Glutamatergic neuron (in vitro differentiated cells): Measurements from ENCODE around the gene ARPC1A. TPM values are rescaled to one million over a fixed set of nuclear protein-coding genes. Genes with fewer than 3 reads are reported as not detected.

ENCODE experiments used
- DNase-seq: peaks from one replicate; pipeline ENCODE4 v3.0.0; 2022
- H3K27ac Mint-ChIP-seq: one replicate; pipeline ENCODE4 v1.8.0; 2020; ENCODE audit warnings: mild to moderate bottlenecking, mixed read lengths, inconsistent platforms; ENCODE audit not compliant: unreplicated experiment
- H3K27me3 Mint-ChIP-seq: one replicate; pipeline ENCODE4 v1.8.0; 2020; ENCODE audit warnings: mild to moderate bottlenecking, moderate library complexity, mixed read lengths, inconsistent platforms; ENCODE audit not compliant: unreplicated experiment
- H3K36me3 Mint-ChIP-seq: one replicate; pipeline ENCODE4 v1.8.0; 2020; ENCODE audit warnings: mild to moderate bottlenecking, mixed read lengths, inconsistent platforms; ENCODE audit not compliant: unreplicated experiment
- H3K4me1 Mint-ChIP-seq: one replicate; pipeline ENCODE4 v1.8.0; 2020; ENCODE audit warnings: mild to moderate bottlenecking, low read depth, mixed read lengths, inconsistent platforms; ENCODE audit not compliant: unreplicated experiment
- H3K4me3 Mint-ChIP-seq: one replicate; pipeline ENCODE4 v1.8.0; 2020; ENCODE audit warnings: mild to moderate bottlenecking, mixed read lengths, inconsistent platforms; ENCODE audit not compliant: unreplicated experiment
- H3K9me3 Mint-ChIP-seq: one replicate; pipeline ENCODE4 v1.8.0; 2020; ENCODE audit warnings: mild to moderate bottlenecking, moderate library complexity, mixed read lengths, inconsistent platforms; ENCODE audit not compliant: unreplicated experiment
- total RNA-seq: library from RNA; stranded (reverse); fragmentation: NEBNext Ultra II Directional; extraction: Animal tissue kit (Norgen Biotek cat#: 25700); gene quantifications from one replicate; pipeline ENCODE4 v1.2.1, GENCODE V29; 2021; ENCODE audit not compliant: unreplicated experiment
- TF ChIP-seq, protein P1 (sequence below): fragments of 200-600 bp; sonication (generic); IDR thresholded peaks from one replicate; pipeline ENCODE4 v1.5.0; 2021; ENCODE audit not compliant: partially characterized antibody, unreplicated experiment

ARPC1A gene
- total RNA-seq, 1 donor from 2014 or later: 173 TPM

DNA sequence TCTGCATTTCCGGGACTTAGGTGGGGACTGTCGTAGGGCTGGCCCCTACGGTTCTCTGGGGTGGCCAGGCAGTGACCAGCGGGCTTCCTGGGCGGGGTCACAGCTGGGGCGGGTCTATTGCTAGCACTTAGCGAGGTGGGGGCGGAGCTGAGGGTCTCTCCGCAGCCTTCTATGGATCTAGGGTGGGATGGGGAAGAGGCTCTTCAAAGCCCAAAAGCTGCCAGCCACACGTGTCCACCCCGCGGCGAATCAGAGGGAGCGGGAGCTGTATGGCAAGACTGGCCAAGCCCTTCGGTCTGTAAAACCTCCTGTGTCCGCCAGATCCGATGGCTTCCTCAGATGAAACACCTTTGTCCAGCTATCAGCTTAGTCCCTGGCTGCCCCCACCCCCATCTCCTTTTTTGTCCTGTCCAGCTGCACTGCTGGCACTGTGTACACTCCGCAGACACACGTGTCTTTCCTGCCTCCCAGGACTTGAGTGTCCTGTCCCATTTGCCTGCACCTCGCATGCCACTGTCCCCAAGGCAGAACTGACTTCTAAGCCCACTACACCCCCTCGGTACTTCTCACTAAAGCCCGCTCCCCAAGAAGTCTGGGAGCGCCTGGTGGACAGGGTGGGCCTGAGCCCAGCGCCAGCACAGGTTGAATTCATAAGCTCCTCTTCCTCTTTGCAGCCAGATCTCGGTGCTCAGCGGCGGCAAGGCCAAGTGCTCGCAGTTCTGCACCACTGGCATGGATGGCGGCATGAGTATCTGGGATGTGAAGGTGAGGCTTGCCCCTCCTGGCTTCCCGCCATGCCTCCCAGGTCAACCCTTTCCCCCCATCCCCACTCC lies 67.9 kb downstream of the ARPC1A start:
- Mint-ChIP-seq H3K36me3 (no peaks in the 10 kb centered on the region), H3K4me1 (no peaks in the 10 kb centered on the region)
- TF ChIP-seq, protein P1, sequence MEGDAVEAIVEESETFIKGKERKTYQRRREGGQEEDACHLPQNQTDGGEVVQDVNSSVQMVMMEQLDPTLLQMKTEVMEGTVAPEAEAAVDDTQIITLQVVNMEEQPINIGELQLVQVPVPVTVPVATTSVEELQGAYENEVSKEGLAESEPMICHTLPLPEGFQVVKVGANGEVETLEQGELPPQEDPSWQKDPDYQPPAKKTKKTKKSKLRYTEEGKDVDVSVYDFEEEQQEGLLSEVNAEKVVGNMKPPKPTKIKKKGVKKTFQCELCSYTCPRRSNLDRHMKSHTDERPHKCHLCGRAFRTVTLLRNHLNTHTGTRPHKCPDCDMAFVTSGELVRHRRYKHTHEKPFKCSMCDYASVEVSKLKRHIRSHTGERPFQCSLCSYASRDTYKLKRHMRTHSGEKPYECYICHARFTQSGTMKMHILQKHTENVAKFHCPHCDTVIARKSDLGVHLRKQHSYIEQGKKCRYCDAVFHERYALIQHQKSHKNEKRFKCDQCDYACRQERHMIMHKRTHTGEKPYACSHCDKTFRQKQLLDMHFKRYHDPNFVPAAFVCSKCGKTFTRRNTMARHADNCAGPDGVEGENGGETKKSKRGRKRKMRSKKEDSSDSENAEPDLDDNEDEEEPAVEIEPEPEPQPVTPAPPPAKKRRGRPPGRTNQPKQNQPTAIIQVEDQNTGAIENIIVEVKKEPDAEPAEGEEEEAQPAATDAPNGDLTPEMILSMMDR: no peak

DNA sequence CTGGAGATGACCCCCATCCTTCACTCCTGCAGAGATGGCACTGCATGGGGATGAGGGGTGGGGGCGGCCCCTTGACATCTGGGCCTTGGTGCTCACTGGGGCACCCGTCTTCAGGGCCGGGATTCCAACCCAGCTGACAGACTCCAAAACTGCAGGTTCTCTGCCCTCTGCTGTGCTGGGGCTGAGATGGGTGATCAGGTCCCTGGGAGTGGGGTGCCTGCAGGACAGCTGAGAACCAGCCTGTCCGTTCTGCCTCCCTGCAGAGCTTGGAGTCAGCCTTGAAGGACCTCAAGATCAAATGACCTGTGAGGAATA lies 68.4 kb downstream of the ARPC1A start:
- no peak for DNase-seq
- H3K36me3 Mint-ChIP-seq: no peaks in the 10 kb centered on the region

More for the DNA sequence above, 67.9 kb downstream of the ARPC1A start:
- Mint-ChIP-seq H3K9me3 (peaks cover 6% of the 10 kb centered on the region), H3K27me3 (peaks cover 10% of the 10 kb centered on the region), H3K4me3 (peak overlapping the region; percentile 93), H3K27ac (peak overlapping the region; percentile 86)
- DNase-seq: peak; percentile 87

DNA sequence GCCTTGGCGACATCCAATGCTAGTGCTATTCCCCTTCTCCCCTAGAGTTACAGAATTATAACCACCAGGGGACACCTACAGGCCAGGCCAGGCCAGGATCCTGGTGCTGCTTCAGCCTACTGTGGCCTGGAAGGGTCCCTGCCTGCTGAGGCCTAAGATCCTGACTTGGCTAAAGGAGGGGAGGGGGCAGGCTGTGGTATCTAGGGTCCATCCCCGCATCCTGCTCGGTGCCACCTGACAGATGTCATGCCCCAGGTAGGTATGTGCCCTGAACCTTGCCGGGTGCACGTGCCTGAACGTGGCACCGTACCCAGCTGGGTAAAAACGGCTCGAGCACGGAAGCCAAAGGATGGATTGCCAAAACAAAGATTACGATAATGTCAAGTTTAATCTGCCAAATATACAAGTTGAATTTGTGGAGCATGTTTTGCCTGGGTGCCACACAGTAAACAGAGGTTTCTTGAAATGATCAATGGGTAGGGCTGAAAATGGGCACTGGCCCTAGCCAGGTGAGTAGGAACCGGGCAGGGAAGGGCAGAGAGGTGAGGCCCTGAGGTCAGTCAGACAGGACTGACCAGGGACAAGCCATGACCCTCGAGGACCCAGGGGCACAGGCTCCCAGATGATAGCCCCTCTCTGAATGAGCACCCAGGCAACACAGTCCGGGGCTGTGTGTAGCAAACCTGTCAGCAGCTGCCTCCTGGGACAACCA lies 70.1 kb downstream of the ARPC1A start:
- DNase-seq: no peak
- no peaks in the 10 kb centered on the region for H3K36me3 Mint-ChIP-seq
- no peaks in the 10 kb centered on the region for H3K4me1 Mint-ChIP-seq
- peaks cover 10% of the 10 kb centered on the region for H3K27me3 Mint-ChIP-seq
- TF ChIP-seq, protein P1: no peak
- H3K4me3 Mint-ChIP-seq: no peak overlapping the region
- H3K27ac Mint-ChIP-seq: no peak overlapping the region
- peaks cover 9% of the 10 kb centered on the region for H3K9me3 Mint-ChIP-seq

More for the DNA sequence above, 68.4 kb downstream of the ARPC1A start:
- H3K4me1 Mint-ChIP-seq: no peaks in the 10 kb centered on the region
- peaks cover 10% of the 10 kb centered on the region for H3K27me3 Mint-ChIP-seq
- H3K27ac Mint-ChIP-seq: peak overlapping the region; percentile 64
- peak overlapping the region; percentile 93 for H3K4me3 Mint-ChIP-seq
- peaks cover 9% of the 10 kb centered on the region for H3K9me3 Mint-ChIP-seq
- TF ChIP-seq, protein P1: no peak

DNA sequence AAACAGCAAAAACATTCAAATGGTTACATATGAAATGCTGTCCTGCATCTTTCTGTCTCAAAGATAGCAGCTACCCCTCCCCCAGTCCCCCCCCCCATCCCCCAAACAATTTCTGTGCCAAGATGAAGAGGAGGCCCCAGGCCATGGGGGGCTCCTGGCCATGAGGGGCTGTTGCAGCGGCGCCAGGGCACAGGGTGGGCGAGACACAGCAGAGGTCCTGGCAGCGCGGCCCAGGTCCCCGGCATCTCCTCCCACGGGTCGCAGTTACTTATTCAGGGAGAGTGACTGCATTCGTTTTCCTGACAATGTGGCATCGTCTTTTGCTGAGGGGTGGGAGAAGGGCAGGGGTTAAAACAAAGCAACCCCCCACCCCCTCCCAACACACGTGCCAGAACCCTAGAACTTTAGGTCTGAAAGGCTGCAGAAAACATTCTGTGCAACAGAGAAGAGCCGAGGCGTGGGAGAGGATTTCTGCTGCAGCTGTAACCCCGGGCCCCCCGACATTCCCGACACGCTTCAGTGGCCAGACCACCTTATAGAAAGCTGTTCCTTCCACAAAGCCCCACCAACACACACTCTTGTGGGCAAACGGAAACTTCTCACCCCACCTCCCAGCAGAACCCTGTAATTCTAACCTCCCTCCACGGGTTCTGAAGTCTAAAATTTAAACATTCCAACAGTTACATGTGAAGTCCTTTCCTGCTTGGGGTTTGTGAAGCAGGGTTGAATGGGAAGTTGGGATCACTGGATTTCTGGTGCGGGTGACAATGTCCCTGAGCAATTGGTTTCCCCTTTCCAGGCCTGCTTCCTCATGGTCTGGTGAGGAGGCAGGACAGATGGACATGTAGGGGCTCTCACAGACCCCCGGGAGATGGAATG lies 71.0 kb downstream of the ARPC1A start:
- H3K4me3 Mint-ChIP-seq: no peak overlapping the region

More for the DNA sequence above, 71.0 kb downstream of the ARPC1A start:
- DNase-seq: no peak
- Mint-ChIP-seq H3K27ac (no peak overlapping the region), H3K9me3 (peaks cover 9% of the 10 kb centered on the region), H3K4me1 (no peaks in the 10 kb centered on the region), H3K27me3 (peaks cover 10% of the 10 kb centered on the region), H3K36me3 (no peaks in the 10 kb centered on the region)
- TF ChIP-seq, protein P1: no peak
